ENCODE data around the gene DHCR24.

Gene DHCR24

DNA sequence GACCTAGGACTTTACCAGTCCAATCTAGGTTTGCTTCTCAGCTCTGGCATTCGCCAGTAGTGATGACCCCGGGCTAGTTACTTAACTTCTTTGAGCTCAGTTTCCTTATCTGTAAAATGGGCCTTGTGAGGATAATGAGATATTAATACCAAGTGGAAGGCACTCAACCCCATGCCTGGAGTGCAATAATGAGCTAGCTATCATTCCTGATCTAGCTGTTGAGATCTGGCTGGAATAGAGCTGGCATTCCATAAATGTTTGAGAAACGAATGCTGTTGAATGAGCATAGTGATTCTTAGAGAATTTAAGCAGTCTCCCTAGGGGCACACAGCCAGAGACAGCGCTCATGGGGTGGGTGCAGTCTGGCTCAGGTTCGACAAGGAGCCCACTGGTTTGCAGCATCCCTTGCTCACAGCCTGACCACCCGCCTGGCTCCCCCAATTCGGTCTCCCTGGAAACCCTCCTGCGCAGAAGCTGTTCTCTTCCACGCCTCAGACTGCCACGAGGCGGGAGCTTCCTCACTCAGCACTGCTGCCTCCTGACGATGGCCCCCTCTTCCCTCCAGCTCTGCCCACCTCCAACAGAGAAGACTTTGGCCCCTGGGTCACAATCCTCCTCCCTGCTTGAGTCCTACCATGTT lies 32.5 kb downstream of the DHCR24 start:
- H3K9me2 ChIP-seq (replicated peaks; ENCODE audit: insufficient read depth, low read length): no peaks in the 10 kb centered on the region
- no peaks in the 10 kb centered on the region for H3K4me1 ChIP-seq (ENCODE audit: low read length)
- no peak overlapping the region for H3K9ac ChIP-seq (ENCODE audit: low read length)
- no peaks in the 10 kb centered on the region; the same call in 1 of the 2 replicates for H3K36me3 ChIP-seq (replicated peaks; ENCODE audit: insufficient read depth, low read length)
- no peak overlapping the region for H3K4me3 ChIP-seq (ENCODE audit: low read length)
- H3F3A ChIP-seq (ENCODE audit: insufficient read depth, low read length): no peaks in the 10 kb centered on the region
- H3K79me2 ChIP-seq (ENCODE audit: low read length): no peaks in the 10 kb centered on the region
- no peak overlapping the region for H2AFZ ChIP-seq (ENCODE audit: low read length)
- H4K20me1 ChIP-seq (ENCODE audit: insufficient read depth, low read length): no peaks in the 10 kb centered on the region
- TF ChIP-seq, protein P1, sequence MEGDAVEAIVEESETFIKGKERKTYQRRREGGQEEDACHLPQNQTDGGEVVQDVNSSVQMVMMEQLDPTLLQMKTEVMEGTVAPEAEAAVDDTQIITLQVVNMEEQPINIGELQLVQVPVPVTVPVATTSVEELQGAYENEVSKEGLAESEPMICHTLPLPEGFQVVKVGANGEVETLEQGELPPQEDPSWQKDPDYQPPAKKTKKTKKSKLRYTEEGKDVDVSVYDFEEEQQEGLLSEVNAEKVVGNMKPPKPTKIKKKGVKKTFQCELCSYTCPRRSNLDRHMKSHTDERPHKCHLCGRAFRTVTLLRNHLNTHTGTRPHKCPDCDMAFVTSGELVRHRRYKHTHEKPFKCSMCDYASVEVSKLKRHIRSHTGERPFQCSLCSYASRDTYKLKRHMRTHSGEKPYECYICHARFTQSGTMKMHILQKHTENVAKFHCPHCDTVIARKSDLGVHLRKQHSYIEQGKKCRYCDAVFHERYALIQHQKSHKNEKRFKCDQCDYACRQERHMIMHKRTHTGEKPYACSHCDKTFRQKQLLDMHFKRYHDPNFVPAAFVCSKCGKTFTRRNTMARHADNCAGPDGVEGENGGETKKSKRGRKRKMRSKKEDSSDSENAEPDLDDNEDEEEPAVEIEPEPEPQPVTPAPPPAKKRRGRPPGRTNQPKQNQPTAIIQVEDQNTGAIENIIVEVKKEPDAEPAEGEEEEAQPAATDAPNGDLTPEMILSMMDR (IDR thresholded peaks at IDR 0.05; ENCODE audit: low read length): no peak
- TF ChIP-seq EZH2 (optimal IDR thresholded peaks at IDR 0.05; ENCODE audit: low read depth, low read length): no peak
- TF ChIP-seq EZH2phosphoT487 (IDR thresholded peaks at IDR 0.05; ENCODE audit: low read length): no peak
- H3K27me3 ChIP-seq (replicated peaks; ENCODE audit: insufficient read depth, low read length): no peaks in the 10 kb centered on the region
- H3K27ac ChIP-seq (ENCODE audit: low read length): no peak overlapping the region
- H3K4me2 ChIP-seq (ENCODE audit: low read depth, low read length): no peak overlapping the region
- no peaks in the 10 kb centered on the region for H3K9me3 ChIP-seq (replicated peaks; ENCODE audit: insufficient read depth, low read length)
- no peak for DNase-seq

DNA sequence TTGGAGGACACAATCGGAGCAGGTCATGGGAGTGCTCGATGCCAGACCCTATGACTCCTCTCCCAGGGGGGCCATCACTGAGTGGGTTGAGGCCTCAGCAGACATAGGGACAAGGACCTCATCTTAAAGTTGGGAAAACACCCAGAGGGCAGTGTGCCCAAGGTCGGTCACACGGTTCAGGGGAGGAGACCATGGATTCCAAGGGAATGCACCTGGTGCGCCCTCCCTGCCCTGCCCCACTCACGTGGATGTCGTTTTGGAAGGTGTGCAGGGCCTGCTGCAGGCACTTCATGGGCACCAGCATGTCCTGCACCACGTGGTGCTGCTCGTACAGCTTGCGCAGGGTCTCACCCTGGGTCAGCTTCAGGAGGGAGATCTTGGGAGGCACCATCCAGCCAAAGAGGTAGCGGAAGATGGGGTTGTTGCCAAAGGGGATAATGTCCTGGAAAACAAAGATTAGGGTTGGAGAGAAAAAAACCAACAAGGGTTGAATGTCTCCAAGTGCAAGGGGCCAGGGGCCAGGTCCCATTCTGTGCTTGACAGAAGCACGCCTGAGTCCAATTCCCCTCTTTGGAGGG lies 33.1 kb downstream of the DHCR24 start:
- TF ChIP-seq EZH2phosphoT487 (IDR thresholded peaks at IDR 0.05; ENCODE audit: low read length): no peak
- TF ChIP-seq, protein P1 (IDR thresholded peaks at IDR 0.05; ENCODE audit: low read length): no peak
- Histone ChIP-seq H3F3A (ENCODE audit: insufficient read depth, low read length) (no peaks in the 10 kb centered on the region), H3K36me3 (replicated peaks; ENCODE audit: insufficient read depth, low read length) (no peaks in the 10 kb centered on the region; the same call in 1 of the 2 replicates), H3K4me3 (ENCODE audit: low read length) (no peak overlapping the region), H4K20me1 (ENCODE audit: insufficient read depth, low read length) (no peaks in the 10 kb centered on the region), H3K4me2 (ENCODE audit: low read depth, low read length) (no peak overlapping the region), H3K79me2 (ENCODE audit: low read length) (no peaks in the 10 kb centered on the region), H3K27ac (ENCODE audit: low read length) (no peak overlapping the region), H3K9me2 (replicated peaks; ENCODE audit: insufficient read depth, low read length) (no peaks in the 10 kb centered on the region), H3K4me1 (ENCODE audit: low read length) (no peaks in the 10 kb centered on the region), H3K27me3 (replicated peaks; ENCODE audit: insufficient read depth, low read length) (no peaks in the 10 kb centered on the region), H2AFZ (ENCODE audit: low read length) (no peak overlapping the region), H3K9ac (ENCODE audit: low read length) (no peak overlapping the region), H3K9me3 (replicated peaks; ENCODE audit: insufficient read depth, low read length) (no peaks in the 10 kb centered on the region)
- no peak for DNase-seq

DNA sequence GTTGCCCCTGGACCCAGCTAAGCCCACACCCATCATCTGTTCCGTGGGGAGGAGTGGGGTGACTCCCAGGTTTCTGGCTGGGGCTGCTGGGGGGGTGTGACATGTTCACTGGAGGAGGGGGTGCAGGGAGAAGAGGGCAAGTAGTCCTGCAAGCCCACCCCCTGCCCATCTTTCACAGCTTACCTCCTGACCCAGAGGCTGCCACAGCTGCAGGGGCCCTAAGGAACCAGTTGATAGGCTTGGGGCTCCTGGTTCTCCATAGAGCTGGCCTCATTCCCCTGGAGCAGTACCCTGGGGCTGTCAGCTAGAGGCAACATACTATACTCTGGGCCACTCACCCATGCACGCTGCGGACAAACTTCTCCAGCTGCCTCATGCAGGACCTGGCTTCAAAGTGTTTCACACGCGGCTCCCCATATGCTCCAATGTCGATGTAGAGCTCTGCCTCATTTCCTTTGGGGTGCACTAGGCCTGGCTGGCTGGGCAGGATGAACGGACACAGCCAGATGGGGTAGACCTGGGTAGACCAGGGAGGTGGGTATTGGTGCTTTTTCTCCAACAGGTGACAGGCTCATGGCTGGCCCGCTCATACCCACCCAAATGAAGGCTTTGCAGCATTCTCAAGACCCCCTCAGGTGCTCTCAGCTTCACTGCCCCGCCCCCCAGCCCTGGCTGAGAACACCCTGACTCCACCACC lies 33.8 kb downstream of the DHCR24 start:
- H3F3A ChIP-seq (ENCODE audit: insufficient read depth, low read length): no peaks in the 10 kb centered on the region
- H3K9me3 ChIP-seq (replicated peaks; ENCODE audit: insufficient read depth, low read length): no peaks in the 10 kb centered on the region
- no peak for DNase-seq
- TF ChIP-seq EZH2phosphoT487 (IDR thresholded peaks at IDR 0.05; ENCODE audit: low read length) (no peak), EZH2 (optimal IDR thresholded peaks at IDR 0.05; ENCODE audit: low read depth, low read length) (no peak)
- TF ChIP-seq, protein P1 (IDR thresholded peaks at IDR 0.05; ENCODE audit: low read length): no peak
- H3K9me2 ChIP-seq (replicated peaks; ENCODE audit: insufficient read depth, low read length): no peaks in the 10 kb centered on the region
- H3K79me2 ChIP-seq (ENCODE audit: low read length): no peaks in the 10 kb centered on the region
- H3K4me3 ChIP-seq (ENCODE audit: low read length): no peak overlapping the region
- no peaks in the 10 kb centered on the region for H4K20me1 ChIP-seq (ENCODE audit: insufficient read depth, low read length)
- no peak overlapping the region for H3K27ac ChIP-seq (ENCODE audit: low read length)
- no peaks in the 10 kb centered on the region; the same call in 1 of the 2 replicates for H3K36me3 ChIP-seq (replicated peaks; ENCODE audit: insufficient read depth, low read length)
- no peak overlapping the region for H3K9ac ChIP-seq (ENCODE audit: low read length)
- no peak overlapping the region for H3K4me2 ChIP-seq (ENCODE audit: low read depth, low read length)
- H3K4me1 ChIP-seq (ENCODE audit: low read length): no peaks in the 10 kb centered on the region
- no peak overlapping the region for H2AFZ ChIP-seq (ENCODE audit: low read length)
- no peaks in the 10 kb centered on the region for H3K27me3 ChIP-seq (replicated peaks; ENCODE audit: insufficient read depth, low read length)
